Hepatocyte (in vitro differentiated cells): ENCODE results near the gene ARHGAP35.

Experiments
- CTCF ChIP-seq: fragments of 200-600 bp; sonication (generic); IDR thresholded peaks from 2 replicates; pipeline ENCODE4 v1.5.1; 2016; ENCODE audit warnings: antibody characterized with exemption, mild to moderate bottlenecking; ENCODE audit not compliant: poor library complexity
- EZH2 ChIP-seq: fragments of 200-600 bp; sonication (generic); IDR thresholded peaks from 2 replicates; pipeline ENCODE4 v1.6.1; 2016; ENCODE audit warnings: antibody characterized with exemption, mild to moderate bottlenecking, borderline replicate concordance
- EZH2phosphoT487 ChIP-seq: fragments of 200-600 bp; sonication (generic); IDR thresholded peaks from one replicate; pipeline ENCODE4 v1.6.1; 2018; ENCODE audit warnings: antibody characterized with exemption, mild to moderate bottlenecking, low read depth, moderate library complexity; ENCODE audit not compliant: unreplicated experiment, severe bottlenecking

- TF ChIP-seq CTCF (no peak), EZH2 (no peak), EZH2phosphoT487 (no peak)
Measured at GRCh38 chr19:46813839-46814358, 46.9 kb upstream of the ARHGAP35 start.
